GM19395 (cell line): ENCODE measurements around the gene WNT1.

Experiments used
- ATAC-seq: cut with Tn5 transposase; IDR thresholded peaks from one replicate; pipeline ENCODE4 v1.9.1; 2021; ENCODE audit warnings: mild to moderate bottlenecking, moderate library complexity; ENCODE audit not compliant: unreplicated experiment

WNT1 gene

DNA sequence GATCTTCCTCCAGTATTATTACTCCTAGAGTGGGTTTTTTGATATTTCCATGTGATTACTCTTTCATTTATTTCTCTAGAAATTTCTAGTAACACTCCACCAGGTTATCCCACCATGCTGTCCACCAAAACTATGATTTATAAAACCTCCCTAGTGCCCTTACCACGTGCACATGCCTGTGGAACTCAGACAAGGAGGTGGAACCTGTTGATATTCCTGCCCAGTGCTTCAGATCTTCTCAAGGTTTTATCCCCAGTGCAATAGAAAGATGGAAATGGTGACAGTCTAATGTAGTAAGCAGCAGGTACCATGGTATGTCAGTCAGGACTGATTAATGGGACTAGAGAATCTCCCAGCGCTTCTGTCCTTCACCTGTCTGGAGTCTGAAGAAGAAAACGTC, 17.3 kb upstream of the WNT1 start:
- no peak for ATAC-seq

DNA sequence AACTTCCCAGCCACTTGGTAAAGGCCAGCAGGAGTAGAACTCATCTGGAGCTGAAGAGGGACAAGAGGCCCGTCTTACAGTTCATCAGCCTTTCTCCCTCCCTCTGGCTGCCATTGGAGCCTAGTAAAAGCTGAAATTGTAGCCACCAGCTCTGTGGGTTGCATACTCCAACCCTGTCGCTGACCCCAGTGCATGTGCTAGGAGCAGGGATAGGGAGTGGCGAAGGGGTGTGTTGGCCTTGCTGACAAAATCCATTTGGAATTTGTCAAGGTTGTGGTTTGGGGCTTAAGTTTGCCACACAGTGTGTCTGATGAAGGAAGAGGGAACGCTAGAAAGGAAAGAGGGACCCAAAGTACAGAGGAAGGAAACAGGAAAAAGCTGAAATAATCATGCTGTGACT, 16.8 kb upstream of the WNT1 start:
- ATAC-seq: no peak

- ATAC-seq: no peak
These were observed 16.3 kb upstream of the WNT1 start for GRCh38 chr12:48961801-48962200.

- no peak for ATAC-seq
These were observed 12.8 kb upstream of the WNT1 start for GRCh38 chr12:48965298-48965838.

DNA sequence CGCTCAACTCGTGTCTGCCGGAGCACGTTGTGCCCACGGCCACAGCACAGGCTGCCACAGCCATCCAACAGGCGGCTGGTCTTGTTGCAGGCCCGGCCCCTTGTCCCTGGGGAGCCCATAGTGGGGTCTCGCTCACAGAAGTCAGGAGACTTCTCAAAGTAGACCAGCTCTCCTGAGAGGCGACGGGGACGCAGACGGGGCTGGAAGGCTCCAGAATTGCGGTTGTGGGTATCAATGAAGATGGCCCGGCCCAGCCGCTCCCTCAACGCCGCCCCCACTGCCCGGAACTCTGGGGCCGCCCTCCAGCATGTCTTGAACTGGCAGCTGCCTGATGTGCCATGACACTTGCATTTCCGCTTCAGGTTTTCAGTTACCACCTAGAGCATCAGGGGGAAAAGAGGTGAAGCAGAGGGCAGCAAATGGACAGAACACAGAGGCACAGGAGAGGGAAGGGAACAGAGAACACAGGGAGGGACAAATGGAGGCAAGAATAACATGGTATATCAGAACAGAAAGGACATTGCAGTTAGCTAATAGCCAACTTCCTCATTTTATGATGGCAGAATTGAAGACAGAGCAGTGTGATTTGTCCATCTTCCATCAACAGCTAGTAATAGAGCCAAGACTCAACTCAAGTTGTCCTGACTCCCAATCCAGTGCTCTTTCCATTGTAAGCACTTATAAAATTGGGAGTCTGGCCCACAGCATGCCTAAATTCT, 11.8 kb upstream of the WNT1 start:
- no peak for ATAC-seq

- ATAC-seq: no peak
These were observed 10.1 kb upstream of the WNT1 start for GRCh38 chr12:48967991-48968390.

DNA sequence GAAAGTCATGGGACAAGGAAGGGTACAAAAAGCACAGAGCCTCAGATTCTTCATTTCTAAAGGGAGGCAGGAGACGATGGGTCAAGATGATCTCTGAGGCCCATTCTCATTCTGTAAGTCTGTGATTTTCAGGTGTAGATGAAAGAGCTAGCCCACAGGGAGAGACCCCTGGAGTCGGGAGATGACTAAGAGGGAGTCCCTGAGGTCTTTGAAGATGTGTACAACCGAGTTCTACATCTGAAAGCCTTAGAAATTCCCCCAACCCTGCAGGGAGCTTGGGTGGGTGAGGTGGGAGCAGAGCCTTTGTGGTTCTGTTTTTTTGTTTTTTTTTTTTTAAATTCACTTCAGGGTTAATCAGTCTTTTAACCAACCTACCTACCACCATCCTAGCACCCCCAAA, 9.7 kb upstream of the WNT1 start:
- ATAC-seq: no peak

- no peak for ATAC-seq
These were observed 8.9 kb upstream of the WNT1 start for GRCh38 chr12:48969160-48969771.

DNA sequence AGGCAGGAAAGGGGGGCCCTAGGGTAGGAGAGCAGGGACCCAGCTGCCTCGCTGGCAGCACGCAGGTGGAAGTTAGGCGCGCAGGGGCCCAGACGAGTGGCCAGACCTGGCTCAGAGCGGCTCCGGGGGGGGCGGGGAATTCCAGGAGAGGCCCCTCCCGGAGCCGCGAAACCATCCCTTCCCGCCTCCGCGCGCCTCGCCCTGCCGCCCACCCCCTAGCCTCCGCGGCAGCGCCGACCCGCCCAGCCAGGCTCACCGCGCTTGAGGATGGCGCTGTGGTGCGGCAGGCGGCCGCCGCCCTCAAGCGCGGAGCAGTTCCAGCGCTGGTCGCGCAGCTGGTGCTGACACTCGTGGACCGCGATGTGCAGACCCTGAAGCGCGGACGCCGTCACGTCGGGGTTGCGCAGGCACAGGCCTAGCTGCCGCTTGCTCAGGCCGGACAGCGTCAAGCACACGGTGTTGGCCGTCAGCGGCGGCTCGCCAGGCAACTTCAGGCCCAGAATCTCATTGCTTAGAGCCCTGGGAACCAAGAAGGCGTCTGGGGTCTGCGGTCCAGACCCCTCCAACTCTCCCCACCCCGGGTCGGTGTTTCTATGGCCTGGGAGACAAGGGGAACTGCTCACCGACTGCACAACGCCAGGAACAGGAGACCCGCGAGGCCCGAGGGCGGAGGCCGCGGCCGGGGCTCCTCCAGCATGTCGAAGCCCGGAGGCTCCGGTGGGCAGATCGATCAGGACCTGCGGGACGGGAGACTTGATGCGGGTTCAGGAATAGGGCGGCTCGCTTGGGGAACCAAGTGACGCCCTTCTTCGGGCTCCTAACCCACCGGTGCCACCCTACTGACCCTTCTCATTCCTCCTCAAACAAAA, 8.1 kb upstream of the WNT1 start:
- ATAC-seq: no peak

DNA sequence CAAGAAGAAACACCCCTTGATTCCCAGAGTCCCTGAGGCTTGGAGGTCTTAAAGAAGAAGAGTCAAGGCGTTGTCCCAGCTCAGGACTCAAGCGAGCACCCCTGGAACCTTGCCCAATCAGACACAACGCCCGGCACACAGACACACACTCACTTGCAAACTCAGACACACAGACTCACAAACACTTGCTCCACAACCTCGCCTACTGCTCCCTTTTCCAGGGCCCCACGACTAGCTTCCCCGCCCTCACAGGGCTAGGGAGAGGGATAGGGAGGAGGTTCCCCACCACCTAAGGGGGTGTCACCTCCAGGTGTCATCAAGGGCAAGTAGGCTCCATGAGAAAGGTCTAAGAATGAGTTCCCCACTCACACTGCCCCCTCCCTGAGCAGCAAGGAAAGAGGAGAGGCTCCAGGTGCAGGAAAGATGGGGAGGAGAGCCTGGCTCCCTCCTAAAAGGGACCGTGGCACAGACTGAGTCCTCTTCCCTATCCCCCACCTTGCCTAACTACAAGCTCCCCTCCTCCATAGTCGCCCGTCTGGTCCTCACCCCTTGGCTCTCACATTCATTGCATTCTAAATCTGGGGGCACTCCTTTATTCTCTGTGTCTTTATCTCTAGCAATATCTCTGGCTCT, 7.3 kb upstream of the WNT1 start:
- ATAC-seq: no peak

DNA sequence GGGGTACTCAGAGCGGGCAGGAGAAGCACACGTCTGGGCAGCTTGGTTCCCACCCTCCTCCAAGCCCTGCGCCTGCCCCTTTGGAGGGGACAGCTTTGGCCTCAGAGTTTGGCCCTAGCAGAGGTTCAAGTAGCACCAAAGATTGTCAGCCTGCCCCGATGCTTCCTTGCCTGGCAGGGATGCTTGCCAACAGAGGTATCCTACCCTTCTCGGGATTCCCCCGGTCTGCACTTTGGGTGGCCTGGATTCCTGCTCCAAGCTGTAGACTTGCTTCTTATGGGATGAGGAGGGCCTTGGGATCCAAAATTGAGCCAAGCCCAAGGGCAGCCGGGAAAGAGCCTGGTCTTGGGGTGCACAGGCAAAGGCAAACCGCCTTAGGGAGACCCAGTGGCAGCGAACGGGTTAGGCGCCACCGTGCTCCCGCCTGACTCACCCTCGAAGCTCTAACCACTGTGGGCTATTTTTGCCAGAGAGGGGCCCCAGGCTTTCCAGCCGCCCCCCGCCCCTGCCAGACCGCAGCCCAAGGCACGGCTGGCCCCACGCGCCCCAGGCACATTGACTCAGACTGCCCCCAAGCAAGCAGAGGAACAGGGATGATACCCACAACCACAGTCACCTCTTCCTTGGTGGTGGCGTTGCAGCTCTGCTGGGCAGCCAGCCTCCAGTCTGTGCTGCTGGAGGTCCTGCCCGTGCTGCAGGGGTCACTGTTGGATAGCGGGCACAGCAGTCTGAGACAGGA, 5.7 kb upstream of the WNT1 start:
- no peak for ATAC-seq

- ATAC-seq: no peak
These were observed 5.1 kb upstream of the WNT1 start for GRCh38 chr12:48972952-48973483.

DNA sequence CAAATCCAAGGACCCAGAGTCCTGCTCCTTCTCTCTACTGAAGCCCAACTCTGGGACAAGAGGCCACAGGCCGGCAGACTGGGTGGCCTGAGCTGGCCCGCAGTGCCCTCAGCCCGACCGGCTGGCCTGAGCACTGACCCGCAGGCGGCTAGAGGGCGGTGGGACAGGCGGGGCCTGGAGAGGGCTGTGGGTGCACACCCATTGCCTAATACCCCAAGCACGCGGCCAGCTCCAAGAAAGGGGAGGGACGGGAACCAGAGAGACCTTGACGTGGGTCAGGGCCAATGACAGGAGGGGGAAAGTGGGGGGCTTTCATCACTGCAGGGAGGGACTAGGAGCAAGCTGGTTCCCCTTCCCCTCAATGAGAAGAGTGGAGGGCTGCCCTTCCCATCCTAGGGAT, 4.6 kb upstream of the WNT1 start:
- no peak for ATAC-seq

DNA sequence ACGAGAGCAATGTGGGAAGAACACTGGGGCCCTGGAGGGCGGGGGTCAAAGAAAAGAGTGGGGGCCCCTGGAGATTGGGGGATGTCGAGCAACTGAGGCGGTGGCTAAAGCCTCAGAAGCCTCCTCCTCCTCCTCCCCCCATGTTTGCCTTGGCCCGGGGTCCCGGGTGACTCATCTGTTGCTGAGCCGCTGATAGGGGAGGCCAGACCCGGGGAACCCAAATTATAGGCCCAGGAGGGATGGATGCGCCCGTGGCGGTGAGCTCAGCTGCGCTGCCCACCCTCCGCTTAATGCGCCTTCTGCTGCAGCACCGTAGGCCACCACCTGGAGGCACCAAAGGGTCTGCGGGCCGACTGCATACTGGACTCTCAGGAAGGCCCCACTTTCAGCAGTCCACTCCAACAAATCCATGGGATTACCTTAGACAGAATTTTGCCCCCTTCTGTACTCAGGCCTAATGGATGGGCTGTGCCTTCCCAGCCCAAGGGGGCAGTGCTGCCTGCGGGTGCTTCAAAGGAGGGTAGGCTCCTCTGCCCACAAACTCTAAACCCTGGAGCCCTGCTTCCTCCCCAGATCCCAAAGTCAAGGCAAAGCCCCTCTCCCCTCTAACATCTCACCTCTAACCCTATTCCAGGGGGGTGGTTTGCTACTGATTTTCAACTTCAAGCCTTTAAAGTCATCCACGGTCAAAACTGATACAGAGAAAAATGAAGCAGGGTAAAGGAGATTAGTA, 4.0 kb upstream of the WNT1 start:
- ATAC-seq: no peak

DNA sequence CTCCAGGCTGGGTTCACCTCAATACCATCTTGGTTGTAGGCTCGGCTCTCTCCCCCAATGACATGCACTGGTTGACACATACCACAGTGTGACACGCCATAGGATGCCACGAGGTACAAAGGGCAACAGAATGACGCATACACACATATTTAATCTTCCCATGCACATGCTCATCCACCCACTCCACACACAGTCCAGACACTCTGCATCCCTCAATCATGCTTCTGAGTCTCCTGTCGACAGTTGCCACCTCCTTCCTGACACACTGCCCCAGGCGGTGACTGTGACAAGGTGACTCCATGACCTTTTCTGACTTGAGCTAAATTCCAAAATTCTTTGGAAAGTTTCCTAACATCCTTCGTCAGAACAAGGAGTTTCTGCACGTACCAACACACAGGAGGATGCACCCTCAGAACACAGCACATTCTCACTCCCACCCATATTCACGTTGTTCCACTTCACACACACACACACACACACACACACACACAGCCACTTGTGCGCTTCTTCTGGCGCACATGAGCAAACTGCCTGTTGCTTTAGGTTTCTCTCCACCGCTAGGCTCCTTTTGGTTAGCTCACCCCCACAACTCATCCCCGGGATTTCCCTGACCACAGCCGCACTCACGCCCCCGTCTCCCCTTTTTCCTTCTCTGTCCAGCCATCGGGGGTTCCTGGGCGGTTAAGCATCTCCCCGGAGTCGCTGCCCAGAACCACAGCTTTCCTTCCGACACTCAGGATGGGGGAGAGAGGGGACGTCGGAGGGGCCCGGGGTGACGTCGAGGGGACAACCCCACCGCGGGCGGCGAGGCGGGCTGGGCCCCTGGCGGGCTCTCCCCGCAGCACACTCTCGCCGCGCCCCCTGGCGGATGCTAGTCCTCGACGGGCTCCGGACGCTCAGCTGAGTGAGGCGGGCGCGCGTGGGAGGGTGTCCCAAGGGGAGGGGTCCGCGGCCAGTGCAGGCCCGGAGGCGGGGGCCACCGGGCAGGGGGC, 536 bp upstream of the WNT1 start:
- no peak for ATAC-seq

DNA sequence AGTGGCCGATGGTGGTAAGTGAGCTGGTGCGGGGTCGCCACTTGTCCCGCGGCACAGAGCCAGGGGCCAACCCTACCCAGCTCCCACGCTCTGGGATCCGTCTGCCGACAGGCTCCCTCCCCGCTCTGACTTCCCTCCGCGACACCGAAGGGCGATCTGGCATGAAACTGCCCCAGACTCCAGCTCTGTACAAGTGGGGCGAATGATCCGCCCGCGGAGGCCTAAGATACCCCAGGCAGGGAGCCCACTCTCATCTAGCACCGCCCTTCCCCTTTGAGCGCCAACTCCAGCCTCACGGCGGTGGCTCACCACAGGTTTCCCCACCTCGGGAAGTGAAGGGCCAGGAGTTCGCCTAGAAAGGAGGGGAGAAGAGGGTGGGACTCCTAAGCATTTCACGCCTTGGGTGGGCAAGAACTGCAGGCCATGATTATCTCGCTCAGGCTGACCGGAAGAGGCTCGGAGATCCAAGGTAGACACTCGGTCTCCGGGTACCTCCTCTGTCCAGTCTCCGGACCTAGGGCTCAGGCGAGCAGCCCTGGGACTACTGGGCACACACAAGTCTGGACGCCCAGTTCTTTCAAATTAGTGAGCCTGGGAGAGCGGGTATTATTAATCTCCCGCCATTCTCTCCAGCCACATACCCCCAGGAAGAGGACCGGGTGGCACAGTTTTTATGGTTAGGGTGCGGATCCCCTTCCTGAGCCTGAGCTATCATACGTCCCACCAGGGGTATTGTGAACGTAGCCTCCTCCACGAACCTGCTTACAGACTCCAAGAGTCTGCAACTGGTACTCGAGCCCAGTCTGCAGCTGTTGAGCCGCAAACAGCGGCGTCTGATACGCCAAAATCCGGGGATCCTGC, 849 bp downstream of the WNT1 start:
- ATAC-seq: no peak

- ATAC-seq: no peak
These were observed 1.7 kb downstream of the WNT1 start for GRCh38 chr12:48979602-48980388.
